Activated T-cell treated with anti-CD3 and anti-CD28 coated beads for 4 hours (primary cell): ENCODE measurements around the gene LPXN.

ENCODE experiments used
- DNase-seq: peaks from one replicate; pipeline ENCODE4 v3.0.0-alpha.2; 2020

The LPXN gene

DNA sequence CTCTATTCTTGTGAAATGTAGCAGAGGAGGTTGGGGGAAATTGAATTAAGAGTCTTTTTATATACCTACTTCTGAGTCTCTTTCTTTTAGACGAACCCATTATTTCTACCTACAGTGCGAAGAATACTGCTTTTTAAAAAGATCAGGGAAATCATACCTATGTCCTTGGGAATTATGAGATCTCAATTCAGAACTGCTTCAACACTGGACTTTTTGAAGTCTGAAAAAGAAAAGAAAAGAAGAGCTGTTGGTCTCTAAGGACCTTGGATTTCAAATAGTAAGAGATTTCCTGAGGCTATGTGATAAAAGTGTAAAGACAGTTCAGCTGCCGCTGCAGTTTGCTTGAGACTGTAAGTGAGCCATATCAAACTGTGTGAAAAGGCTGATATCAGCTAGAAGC, 64.0 kb downstream of the LPXN start:
- no peak for DNase-seq

DNA sequence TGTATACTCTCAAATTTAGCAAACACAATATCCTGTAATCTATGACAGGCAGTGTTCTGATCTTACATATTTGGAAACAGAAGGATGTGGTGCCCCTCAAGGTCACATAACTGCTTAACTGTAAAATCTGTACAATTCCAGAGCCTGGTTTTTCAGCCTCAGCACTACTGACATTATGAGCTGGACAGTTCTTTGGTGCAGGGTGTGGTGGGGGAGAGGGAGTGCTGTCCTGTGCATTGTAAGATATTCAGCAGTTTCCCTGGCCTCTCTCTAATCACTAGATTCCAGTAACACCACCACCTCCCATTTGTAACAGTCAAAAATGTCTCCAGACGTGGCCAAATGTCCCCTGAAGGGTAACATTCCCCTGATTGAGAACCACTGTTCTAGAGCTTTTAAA, 65.9 kb downstream of the LPXN start:
- no peak for DNase-seq

DNA sequence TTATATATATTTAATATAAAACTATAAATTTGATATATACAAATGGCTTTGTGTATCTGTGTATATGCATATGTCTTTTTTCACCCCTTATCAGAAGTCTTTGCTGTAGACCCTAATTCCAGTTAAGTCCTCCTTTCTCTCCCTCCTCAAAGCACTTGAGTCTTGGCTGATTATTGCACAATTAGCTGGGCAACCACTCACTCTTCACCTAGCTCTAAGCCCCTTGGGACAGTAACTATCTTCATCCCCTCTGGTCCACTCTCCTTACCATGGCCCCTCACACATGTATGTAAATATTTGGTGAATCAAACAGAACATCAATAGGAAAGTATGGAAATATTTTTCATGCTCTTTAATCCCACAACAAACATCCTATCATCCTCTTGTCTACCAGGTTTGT, 66.8 kb downstream of the LPXN start:
- no peak for DNase-seq

DNA sequence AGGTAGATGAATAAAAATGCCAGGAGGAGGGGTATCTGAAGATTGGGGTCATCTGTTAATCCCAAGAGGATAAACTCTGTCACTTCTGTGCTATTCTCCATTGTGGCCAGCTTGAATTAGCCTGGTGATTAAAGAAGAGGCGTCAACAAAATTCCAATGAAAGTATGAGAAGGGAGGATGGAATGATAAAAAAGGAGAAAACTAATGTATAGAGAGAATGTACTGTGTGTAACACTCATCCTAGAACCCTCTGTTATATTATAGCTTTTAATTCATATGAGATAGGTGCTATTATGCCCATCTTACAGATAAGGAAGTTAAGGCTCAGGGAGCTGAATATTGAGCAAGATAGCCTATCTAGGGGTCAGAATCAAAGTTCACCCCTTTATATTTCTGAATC, 67.7 kb downstream of the LPXN start, which contains the start of gene OR5B21:
Gene OR5B21, minus strand, starts transcription at position 101 of the 400 bp plus-strand sequence. Its CDS starts 0 bp downstream, at position 101.
- DNase-seq: no peak

DNA sequence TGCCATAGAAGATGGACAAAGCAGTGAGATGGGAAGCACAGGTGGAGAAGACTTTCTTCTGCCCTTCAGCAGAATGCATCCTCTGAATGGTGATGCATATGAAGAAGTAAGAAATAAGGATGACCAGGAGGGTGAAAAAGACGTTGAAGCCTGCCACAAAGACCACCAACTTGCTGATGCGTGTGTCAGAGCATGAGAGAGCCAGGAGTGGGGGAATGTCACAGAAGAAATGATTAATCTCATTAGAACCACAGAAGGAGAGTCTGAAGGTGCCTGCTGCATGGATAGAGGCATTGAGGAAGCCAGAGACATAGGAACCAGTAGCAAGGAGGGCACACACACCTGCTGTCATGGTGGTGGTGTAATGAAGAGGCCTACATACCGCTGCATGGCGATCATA, 68.3 kb downstream of the LPXN start:
- no peak for DNase-seq

DNA sequence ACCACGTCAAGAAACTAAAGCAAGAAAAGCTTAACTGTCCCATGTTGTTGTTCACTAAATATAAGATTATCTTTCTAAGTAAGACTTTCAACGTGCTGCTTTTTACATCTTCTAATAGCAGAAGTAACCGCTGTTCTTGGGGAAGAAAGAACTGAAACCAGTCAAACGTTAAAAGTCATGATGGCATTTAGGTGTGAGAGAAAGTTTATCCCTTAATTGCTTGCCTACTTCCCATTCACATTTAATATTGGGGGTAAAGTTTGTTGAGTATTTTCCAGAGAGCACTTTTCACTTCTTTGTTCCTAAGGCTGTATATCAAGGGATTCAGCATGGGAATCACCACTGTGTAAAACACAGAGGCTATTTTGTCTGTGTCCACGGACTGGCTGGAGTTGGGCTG, 68.7 kb downstream of the LPXN start:
- no peak for DNase-seq

DNA sequence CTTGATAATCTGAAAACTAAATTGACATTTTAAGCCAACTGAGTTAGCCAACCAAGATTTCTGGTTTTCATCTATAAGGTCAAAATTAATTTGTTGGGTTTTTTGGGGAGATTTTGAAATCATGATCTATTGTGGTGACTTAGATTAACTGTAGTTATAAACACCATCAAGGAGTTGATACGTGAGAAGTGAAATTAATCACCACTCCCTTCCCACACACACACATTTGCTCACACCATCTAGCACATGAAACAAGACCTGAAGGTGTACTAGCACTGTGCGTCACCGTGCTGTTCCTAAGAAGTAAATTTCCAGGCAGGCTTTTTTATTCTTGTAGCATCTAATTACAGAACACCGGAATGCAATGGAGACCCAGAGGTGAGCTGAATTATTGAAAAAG, 69.8 kb downstream of the LPXN start:
- DNase-seq: no peak

DNA sequence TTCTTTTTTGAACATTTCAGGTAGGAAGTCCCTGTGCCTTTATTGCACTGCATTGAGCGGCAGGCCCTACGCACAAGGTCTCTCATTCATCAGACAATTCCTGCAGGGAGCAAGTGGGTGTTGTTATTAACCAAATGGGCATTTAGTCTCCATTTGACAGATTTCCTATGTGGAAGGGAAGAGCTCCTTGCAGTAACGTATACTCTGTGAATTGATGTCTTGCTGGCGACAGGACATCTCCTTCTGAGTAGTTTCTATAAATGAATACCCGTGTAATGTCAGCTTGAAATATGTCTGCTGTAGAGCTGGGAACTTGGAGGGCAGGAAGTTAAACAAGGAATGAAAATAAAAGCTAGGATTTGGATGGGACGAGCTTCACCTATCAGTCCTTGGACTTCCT, 71.4 kb downstream of the LPXN start:
- no peak for DNase-seq

DNA sequence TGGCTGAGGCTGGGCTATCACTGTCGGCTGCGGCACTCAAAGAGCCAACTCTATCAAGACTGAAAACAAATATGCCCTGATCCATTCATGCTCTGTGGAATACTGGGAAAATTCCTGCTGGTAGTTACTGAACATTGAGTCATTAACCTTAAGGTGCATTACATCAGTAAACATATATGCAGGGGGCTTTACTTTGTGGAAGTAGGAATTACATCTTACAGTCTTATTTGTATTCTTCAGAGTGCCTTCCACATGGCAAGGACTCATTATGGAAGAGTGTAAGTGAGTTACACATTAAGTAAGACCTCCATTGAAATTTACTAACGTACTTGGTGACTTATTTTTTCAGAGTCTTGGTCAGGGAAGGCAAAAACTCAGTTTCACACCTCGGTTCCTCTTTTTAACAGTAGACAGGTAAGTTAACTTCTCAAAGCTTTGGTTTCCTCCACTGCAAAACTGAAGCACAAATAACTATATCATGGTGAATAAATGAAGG, 72.2 kb downstream of the LPXN start:
- DNase-seq: no peak

DNA sequence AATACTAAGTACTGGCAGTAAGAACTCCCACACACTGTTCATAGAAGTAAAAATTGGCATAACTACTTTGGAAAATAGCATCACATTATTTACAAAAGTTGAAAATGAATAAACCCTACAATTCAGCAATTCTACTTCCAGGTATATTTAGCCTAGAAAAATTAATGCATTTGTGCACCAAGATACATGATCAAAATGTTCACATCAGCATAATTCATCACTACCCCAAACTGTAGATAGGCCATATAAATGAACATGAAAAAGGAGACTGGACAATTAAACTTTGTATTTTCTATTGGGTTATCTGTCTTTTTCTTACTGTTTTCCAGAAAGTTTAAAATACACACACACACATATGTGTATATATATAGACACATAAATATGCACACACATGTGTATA, 73.7 kb downstream of the LPXN start:
- no peak for DNase-seq

DNA sequence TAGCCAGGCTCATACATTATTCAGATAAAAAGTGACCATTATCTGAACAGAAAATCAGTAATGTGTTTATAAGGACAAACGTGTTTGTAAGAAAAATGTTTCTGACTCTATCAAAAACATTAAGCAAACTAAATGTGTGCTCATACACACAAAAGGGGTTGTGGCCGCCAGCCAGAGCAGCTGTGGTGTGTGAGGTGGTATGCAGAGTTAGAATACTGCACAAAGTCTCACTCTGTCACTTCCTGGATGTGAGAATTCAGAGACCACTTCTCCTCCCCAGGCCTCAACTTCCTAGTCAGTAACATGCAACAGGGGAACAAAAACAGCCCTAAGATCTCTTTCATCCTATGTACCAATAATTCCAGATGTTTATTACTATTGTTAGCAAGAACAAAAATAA, 77.2 kb downstream of the LPXN start:
- no peak for DNase-seq

DNA sequence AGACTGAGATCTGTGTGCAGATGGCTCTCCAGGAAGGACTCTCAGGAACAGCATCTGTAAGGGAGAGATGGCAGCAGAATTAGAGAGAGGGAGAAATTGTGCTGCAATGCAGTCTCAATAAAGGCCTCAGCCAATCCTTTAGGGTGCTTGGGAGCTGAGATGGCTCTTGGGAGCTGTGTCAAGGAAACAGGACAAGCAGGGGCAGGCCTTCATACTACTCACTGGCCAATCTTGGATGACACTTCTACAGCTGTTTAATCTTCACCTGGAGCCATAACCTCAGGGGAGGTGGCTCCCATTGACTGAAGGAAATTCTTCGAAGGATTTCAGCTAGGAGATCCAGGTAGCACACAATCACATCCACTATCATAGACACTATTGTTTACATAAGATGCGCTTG, 77.7 kb downstream of the LPXN start:
- no peak for DNase-seq

DNA sequence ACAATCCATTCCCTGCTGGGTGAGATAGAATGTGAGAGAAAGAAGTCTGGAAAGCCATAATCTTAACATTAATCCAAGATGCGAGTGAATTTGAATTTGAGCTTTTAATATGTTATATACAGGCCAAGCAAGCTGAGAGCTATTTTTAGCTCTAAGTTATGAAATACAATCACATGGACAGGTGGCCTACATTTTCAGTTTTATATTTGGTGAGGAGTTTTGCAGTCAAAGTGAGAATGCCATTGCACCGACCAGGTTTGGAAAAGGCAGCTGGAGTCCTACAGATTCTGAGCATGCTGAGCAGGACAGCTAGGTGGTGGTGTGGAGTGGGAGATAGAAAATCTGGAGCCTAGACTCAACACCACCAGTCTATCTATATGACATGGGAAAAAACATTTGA, 79.8 kb downstream of the LPXN start:
- DNase-seq: no peak

DNA sequence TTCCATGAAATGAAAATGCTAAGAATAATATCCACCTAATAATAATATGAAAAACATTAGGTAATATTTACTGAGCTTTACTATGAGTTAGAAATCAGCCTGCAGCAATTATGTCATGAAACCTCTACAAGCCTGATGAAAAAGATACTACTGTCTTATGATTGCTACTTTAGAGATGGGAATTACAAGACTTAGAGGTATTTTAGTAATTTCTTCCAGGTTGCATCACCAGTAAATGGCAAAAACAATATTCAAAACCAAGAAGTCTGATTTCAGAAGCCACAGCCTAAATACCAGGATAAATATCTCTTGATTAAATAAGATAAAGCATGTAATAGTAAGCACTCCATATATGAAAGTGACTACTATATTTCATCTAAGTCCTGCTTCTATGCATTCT, 81.6 kb downstream of the LPXN start:
- DNase-seq: no peak

DNA sequence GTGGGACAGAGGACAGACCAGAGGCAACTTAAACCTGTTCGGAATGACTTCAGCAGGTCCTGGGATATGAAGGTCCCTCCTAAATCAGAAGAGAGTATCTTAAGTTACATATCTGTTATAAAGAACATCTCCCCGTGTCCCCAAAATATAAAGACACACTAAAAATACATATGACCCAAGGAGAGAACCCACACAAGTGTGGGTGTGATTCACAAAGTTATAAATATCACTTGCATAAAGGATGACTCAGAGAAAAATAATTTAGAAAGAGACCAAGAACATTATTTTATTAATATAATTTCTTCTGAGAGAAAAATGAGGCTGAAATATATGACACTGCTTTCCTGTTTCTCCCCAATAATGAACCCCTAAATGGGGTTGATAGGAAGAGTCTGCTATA, 82.0 kb downstream of the LPXN start:
- no peak for DNase-seq

DNA sequence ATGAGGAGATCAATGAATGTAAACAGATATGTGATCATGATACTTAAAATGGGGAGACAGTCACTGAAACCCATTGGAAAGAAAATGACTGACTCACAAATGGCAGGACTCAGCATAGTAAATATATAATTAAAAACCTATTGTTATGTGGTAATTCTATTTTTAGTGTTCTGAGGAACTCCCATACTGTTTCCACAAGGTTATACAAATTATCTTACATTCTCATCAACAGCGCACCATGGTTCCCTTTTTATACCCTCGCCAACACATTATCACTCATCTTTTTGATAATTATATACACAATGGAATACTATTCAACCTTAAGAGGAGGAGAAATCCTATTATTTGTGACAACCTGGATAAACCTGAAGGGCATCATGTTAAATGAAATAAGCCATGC, 84.8 kb downstream of the LPXN start:
- DNase-seq: no peak

DNA sequence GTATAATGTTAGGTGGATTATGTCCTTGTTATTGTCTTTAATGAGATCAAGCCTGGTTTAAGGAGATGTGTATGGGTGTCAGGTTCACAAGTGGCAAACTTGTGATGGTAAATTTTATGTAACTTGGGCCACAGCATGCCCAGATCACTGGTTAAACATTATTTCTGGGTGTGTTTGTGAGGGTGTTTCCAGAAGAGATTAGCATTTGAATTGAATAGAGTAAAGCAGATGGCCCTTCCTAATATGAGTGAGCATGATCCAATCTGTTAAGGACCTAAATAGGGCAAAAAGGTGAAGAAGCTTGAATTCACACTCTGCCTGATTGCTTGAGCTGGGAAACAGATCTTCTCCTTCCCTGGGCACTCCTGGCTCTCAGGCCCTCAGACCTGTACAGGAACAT, 88.5 kb downstream of the LPXN start:
- no peak for DNase-seq

DNA sequence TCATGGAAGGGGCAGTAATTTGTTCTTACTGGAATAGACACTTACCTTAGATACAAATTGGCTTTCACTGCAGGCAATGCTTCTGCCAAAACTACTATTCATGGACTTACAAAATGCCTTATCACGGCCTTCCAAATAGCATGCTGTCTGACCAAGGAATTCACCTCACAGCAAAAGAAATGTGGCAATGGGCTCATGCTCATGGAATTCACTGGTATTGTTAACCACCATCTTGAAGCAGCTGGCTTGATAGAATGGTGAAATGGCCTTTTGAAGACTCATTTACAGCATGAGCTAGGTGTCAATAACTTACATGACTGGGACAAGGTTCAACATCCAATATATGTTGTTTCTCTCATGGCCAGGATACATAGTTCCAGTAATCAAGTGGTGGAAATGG, 89.7 kb downstream of the LPXN start:
- DNase-seq: no peak
